Loucy (cell line): ENCODE results near the gene SLC25A26.
"Not testable (repeated sequence)": the region's sequence is repeated elsewhere in the genome, so short reads cannot be mapped to it uniquely, and the experiment has no call there.

Source experiments
- H2AFZ ChIP-seq: fragments of 200-600 bp; sonication (generic); 2 replicates; pipeline ENCODE4 v1.6.0; 2016; ENCODE audit warnings: antibody characterized with exemption, mild to moderate bottlenecking, low read length, moderate library complexity
- H3F3A ChIP-seq: fragments of 200-600 bp; 2 replicates; pipeline ENCODE4 v1.6.0; 2016; ENCODE audit warnings: antibody characterized with exemption, low read depth, mild to moderate bottlenecking
- H3K27me3 ChIP-seq: fragments of 200-600 bp; sonication (generic); 2 replicates; pipeline ENCODE4 v1.6.1; 2014; ENCODE audit warnings: low read length, mild to moderate bottlenecking; ENCODE audit not compliant: insufficient read depth, poor library complexity, severe bottlenecking
- H3K36me3 ChIP-seq: fragments of 200-600 bp; sonication (generic); 2 replicates; pipeline ENCODE4 v1.6.1; 2016; ENCODE audit warnings: low read length; ENCODE audit not compliant: insufficient read depth
- H3K4me1 ChIP-seq: fragments of 200-600 bp; sonication (generic); 2 replicates; pipeline ENCODE4 v1.5.1; 2014; ENCODE audit warnings: low read length, mild to moderate bottlenecking; ENCODE audit not compliant: insufficient read depth, poor library complexity, severe bottlenecking
- H3K4me2 ChIP-seq: fragments of 200-600 bp; sonication (generic); 2 replicates; pipeline ENCODE4 v1.6.0; 2014; ENCODE audit warnings: antibody characterized with exemption, low read length, low read depth, mild to moderate bottlenecking; ENCODE audit not compliant: poor library complexity, severe bottlenecking
- H3K4me3 ChIP-seq: fragments of 200-600 bp; sonication (generic); 2 replicates; pipeline ENCODE4 v1.5.1; 2014; ENCODE audit warnings: low read length, mild to moderate bottlenecking, mixed read lengths; ENCODE audit not compliant: poor library complexity, severe bottlenecking
- H3K79me2 ChIP-seq: fragments of 200-600 bp; sonication (generic); 2 replicates; pipeline ENCODE4 v1.6.1; 2014; ENCODE audit warnings: low read length; ENCODE audit not compliant: insufficient read depth
- H3K9ac ChIP-seq: fragments of 200-600 bp; sonication (generic); 2 replicates; pipeline ENCODE4 v1.6.0; 2014; ENCODE audit warnings: mild to moderate bottlenecking, low read depth, low read length, moderate library complexity; ENCODE audit not compliant: poor library complexity, severe bottlenecking
- H3K9me2 ChIP-seq: fragments of 200-600 bp; sonication (generic); replicated peaks from 2 replicates; pipeline ENCODE4 v1.6.1; 2016; ENCODE audit warnings: low read depth, low read length, mixed read lengths
- H3K9me3 ChIP-seq: fragments of 200-600 bp; sonication (generic); 2 replicates; pipeline ENCODE4 v1.6.1; 2014; ENCODE audit warnings: mild to moderate bottlenecking, antibody characterized with exemption, low read length, low read depth; ENCODE audit not compliant: insufficient read depth
- H4K20me1 ChIP-seq: fragments of 200-600 bp; sonication (generic); 2 replicates; pipeline ENCODE4 v1.6.0; 2014; ENCODE audit warnings: antibody characterized with exemption, low read length, mild to moderate bottlenecking; ENCODE audit not compliant: insufficient read depth, poor library complexity, severe bottlenecking
- EZH2phosphoT487 ChIP-seq: fragments of 200-600 bp; IDR thresholded peaks from 2 replicates; pipeline ENCODE4 v1.6.1; 2018; ENCODE audit warnings: antibody characterized with exemption, mild to moderate bottlenecking, moderate library complexity, borderline replicate concordance
- TF ChIP-seq, protein P1 (sequence below): fragments of 200-600 bp; sonication (generic); conservative IDR thresholded peaks from 2 replicates; pipeline ENCODE4 v1.5.1; 2014; ENCODE audit warnings: mild to moderate bottlenecking, antibody characterized with exemption, low read length

The SLC25A26 gene

DNA sequence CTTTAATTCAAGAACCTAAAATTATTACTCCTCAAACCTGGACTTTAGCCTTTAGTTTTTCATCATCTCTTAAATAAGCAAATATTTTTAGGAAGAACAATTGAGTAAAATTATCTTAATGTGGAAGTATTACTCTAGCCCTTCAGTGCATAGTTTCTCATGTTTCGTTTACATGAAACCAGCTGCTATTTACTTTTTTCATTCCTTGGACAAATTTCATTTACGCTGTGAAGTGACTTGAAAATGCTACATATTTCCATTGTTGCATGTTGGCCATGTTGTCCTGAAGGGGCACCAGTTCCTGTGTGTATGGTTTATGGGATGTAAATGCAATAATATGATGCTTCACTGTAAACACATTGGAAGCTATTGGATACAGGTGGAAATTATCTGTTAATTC lies 49.9 kb downstream of the SLC25A26 start:
- Histone ChIP-seq H2AFZ (no peak overlapping the region), H3F3A (no peaks in the 10 kb centered on the region), H3K4me1 (peaks cover 8% of the 10 kb centered on the region), H3K9ac (no peak overlapping the region), H3K36me3 (0 out of 2 replicates have a peak, but pooled peaks cover 3% of the 10 kb centered on the region), H3K4me2 (no peak overlapping the region), H3K9me2 (no peaks in the 10 kb centered on the region), H3K4me3 (no peak overlapping the region), H3K79me2 (no peaks in the 10 kb centered on the region), H3K9me3 (no peaks in the 10 kb centered on the region), H4K20me1 (no peaks in the 10 kb centered on the region), H3K27me3 (no peaks in the 10 kb centered on the region)
- TF ChIP-seq, protein P1, sequence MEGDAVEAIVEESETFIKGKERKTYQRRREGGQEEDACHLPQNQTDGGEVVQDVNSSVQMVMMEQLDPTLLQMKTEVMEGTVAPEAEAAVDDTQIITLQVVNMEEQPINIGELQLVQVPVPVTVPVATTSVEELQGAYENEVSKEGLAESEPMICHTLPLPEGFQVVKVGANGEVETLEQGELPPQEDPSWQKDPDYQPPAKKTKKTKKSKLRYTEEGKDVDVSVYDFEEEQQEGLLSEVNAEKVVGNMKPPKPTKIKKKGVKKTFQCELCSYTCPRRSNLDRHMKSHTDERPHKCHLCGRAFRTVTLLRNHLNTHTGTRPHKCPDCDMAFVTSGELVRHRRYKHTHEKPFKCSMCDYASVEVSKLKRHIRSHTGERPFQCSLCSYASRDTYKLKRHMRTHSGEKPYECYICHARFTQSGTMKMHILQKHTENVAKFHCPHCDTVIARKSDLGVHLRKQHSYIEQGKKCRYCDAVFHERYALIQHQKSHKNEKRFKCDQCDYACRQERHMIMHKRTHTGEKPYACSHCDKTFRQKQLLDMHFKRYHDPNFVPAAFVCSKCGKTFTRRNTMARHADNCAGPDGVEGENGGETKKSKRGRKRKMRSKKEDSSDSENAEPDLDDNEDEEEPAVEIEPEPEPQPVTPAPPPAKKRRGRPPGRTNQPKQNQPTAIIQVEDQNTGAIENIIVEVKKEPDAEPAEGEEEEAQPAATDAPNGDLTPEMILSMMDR: no peak
- TF ChIP-seq EZH2phosphoT487: no peak

DNA sequence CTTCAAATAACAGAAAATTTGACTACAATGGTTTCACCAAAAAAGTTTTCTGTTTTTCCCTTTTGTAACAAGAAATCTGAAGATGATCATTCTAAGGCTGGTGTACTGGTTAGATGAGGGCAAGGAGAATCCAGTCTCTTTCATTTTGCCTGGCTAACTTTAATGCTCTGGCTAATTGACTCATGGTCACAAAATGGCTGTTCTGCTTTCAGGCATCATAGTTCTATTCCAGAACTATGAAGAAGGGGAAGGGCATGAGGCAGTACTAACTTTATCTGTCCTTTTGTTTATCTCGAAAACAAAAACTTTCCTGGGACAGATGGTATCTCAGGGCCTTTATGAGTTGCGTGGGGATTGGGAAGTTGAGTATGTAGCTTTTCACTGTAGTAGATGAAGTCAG lies 50.4 kb downstream of the SLC25A26 start:
- Histone ChIP-seq H3K4me3 (no peak overlapping the region), H3K9me3 (no peaks in the 10 kb centered on the region), H2AFZ (no peak overlapping the region), H4K20me1 (no peaks in the 10 kb centered on the region), H3K27me3 (no peaks in the 10 kb centered on the region), H3K79me2 (no peaks in the 10 kb centered on the region), H3K4me1 (peaks cover 8% of the 10 kb centered on the region), H3K9ac (no peak overlapping the region), H3K36me3 (no peaks in the 10 kb centered on the region), H3F3A (no peaks in the 10 kb centered on the region), H3K4me2 (no peak overlapping the region), H3K9me2 (no peaks in the 10 kb centered on the region)
- TF ChIP-seq, protein P1: no peak
- no peak for TF ChIP-seq EZH2phosphoT487

DNA sequence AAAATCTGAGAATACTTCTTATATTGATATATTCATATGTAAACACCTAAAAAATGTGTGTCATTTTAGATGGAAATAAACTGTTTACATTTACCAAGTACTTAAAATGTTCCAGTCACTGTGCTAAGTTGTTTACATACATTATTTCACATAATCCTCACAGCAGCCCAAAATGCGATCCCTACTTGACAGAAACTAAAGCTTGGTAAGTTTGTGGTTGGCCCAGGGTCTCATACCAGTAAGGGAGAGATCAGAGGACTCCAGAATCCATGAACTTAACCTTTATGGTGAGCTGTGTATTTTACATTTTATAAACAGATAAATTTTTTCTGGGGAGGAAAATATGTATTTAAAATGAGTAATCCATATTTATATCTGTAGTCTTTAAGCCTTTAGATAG lies 51.2 kb downstream of the SLC25A26 start:
- Histone ChIP-seq H3K9ac (no peak overlapping the region), H3K9me3 (no peaks in the 10 kb centered on the region), H3K79me2 (peaks cover 2% of the 10 kb centered on the region; the same call in 1 of the 2 replicates), H2AFZ (no peak overlapping the region), H3K4me3 (no peak overlapping the region), H4K20me1 (no peaks in the 10 kb centered on the region), H3K4me2 (no peak overlapping the region), H3K36me3 (no peaks in the 10 kb centered on the region), H3K27me3 (no peaks in the 10 kb centered on the region), H3F3A (no peaks in the 10 kb centered on the region), H3K9me2 (no peaks in the 10 kb centered on the region), H3K4me1 (peaks cover 11% of the 10 kb centered on the region)
- TF ChIP-seq, protein P1: no peak
- TF ChIP-seq EZH2phosphoT487: no peak

DNA sequence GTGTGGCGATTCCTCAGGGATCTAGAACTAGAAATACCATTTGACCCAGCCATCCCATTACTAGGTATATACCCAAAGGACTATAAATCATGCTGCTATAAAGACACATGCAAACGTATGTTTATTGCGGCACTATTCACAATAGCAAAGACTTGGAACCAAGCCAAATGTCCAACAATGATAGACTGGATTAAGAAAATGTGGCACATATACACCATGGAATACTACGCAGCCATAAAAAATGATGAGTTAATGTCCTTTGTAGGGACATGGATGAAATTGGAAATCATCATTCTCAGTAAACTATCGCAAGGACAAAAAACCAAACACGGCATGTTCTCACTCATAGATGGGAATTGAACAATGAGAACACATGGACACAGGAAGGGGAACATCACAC lies 54.0 kb downstream of the SLC25A26 start:
- Histone ChIP-seq H3K79me2 (peaks cover 11% of the 10 kb centered on the region), H3K4me1 (peaks cover 27% of the 10 kb centered on the region)
- not testable (repeated sequence) for H3K4me3 ChIP-seq, H3K27me3 ChIP-seq, H3K9me2 ChIP-seq, H2AFZ ChIP-seq, H3K9me3 ChIP-seq, H3K36me3 ChIP-seq, H3F3A ChIP-seq, H4K20me1 ChIP-seq, H3K4me2 ChIP-seq, H3K9ac ChIP-seq
